IMR-90 (cell line): ENCODE measurements around the gene EIF2B2. TPM values are rescaled to one million over a fixed set of nuclear protein-coding genes. Genes with fewer than 3 reads are reported as not detected.

Experiments
- ATAC-seq: fragments of 200-7000 bp; cut with Tn5 transposase; 2 replicates; pipeline ENCODE4 v1.9.1; 2020; ENCODE audit warnings: low read depth, mild to moderate bottlenecking, moderate library complexity
- BruUV-seq: library from RNA; stranded (reverse); fragments of 400-500 nt; replicated peaks from 2 replicates; lab custom pipeline; 2021; lab: Mats Ljungman, UMichigan
- CTCF ChIA-PET: fragments of 300-600 bp; formaldehyde crosslinking; extraction: SDS; loops from one replicate; lab custom pipeline; 2021; ENCODE audit warnings: antibody characterized with exemption; lab: Yijun Ruan, JAX
- POLR2A ChIA-PET: fragments of 300-600 bp; sonication (Branson Sonifier 250); formaldehyde crosslinking; loops from one replicate; lab custom pipeline; 2022; ENCODE audit warnings: antibody characterized with exemption; ENCODE audit not compliant: unreplicated experiment; lab: Charles Lee
- DNase-seq: peaks from one replicate; pipeline ENCODE4 v3.0.0; 2013
- H2AFZ ChIP-seq: replicated peaks from 2 replicates; pipeline ENCODE3; 2013; ENCODE audit warnings: low read length, mild to moderate bottlenecking; ENCODE audit not compliant: poor library complexity
- H2AK5ac ChIP-seq: 2 replicates; pipeline ENCODE4 v1.6.1; 2013; ENCODE audit warnings: low read depth, low read length, inconsistent platforms
- H2AK9ac ChIP-seq: replicated peaks from 2 replicates; pipeline ENCODE3; 2013; ENCODE audit warnings: mild to moderate bottlenecking, low read depth, low read length, moderate library complexity; ENCODE audit not compliant: poor library complexity
- H2BK120ac ChIP-seq: 2 replicates; pipeline ENCODE4 v1.6.1; 2013; ENCODE audit warnings: low read depth, low read length, inconsistent platforms
- H2BK15ac ChIP-seq: 3 replicates; pipeline ENCODE4 v1.6.1; 2013; ENCODE audit warnings: low read depth, low read length, inconsistent platforms
- H2BK20ac ChIP-seq: 2 replicates; pipeline ENCODE4 v1.6.1; 2013; ENCODE audit warnings: low read depth, mild to moderate bottlenecking, inconsistent platforms, low read length, moderate library complexity
- H2BK5ac ChIP-seq: 2 replicates; pipeline ENCODE4 v1.6.1; 2013; ENCODE audit warnings: mild to moderate bottlenecking, low read depth, low read length, inconsistent platforms; ENCODE audit not compliant: poor library complexity, severe bottlenecking
- H3K14ac ChIP-seq: replicated peaks from 2 replicates; pipeline ENCODE4 v1.6.1; 2013; ENCODE audit warnings: low read depth, low read length, inconsistent platforms
- H3K18ac ChIP-seq: 2 replicates; pipeline ENCODE4 v1.6.1; 2013; ENCODE audit warnings: low read depth, low read length, control low read depth
- H3K23ac ChIP-seq: 2 replicates; pipeline ENCODE4 v1.6.1; 2013; ENCODE audit warnings: low read depth, low read length, inconsistent platforms
- H3K27ac ChIP-seq: 2 replicates; pipeline ENCODE4 v1.5.1; 2013; ENCODE audit warnings: mild to moderate bottlenecking, control low read depth, low read length; ENCODE audit not compliant: insufficient read depth
- H3K27me3 ChIP-seq: 2 replicates; pipeline ENCODE4 v1.6.1; 2013; ENCODE audit warnings: low read length; ENCODE audit not compliant: control insufficient read depth, insufficient read depth
- H3K36me3 ChIP-seq: 2 replicates; pipeline ENCODE4 v1.6.1; 2013; ENCODE audit warnings: low read length, mixed read lengths; ENCODE audit not compliant: control insufficient read depth, insufficient read depth
- H3K4ac ChIP-seq: 2 replicates; pipeline ENCODE4 v1.6.1; 2013; ENCODE audit warnings: low read depth, low read length, inconsistent platforms
- H3K4me1 ChIP-seq: 2 replicates; pipeline ENCODE4 v1.6.1; 2013; ENCODE audit warnings: low read length, mixed read lengths; ENCODE audit not compliant: control insufficient read depth, insufficient read depth
- H3K4me2 ChIP-seq: 2 replicates; pipeline ENCODE4 v1.6.1; 2013; ENCODE audit warnings: low read depth, mild to moderate bottlenecking, control low read depth, low read length, moderate library complexity
- H3K4me3 ChIP-seq: 2 replicates; pipeline ENCODE4 v1.5.1; 2013; ENCODE audit warnings: low read depth, mild to moderate bottlenecking, control low read depth, low read length, moderate library complexity; ENCODE audit not compliant: insufficient read depth
- H3K56ac ChIP-seq: 2 replicates; pipeline ENCODE4 v1.6.1; 2013; ENCODE audit warnings: low read length, inconsistent platforms; ENCODE audit not compliant: insufficient read depth; ENCODE audit errors: extremely low read depth
- H3K79me1 ChIP-seq, 2 experiments: 2 replicates each; pipeline ENCODE4 v1.6.1; 2013; ENCODE audit warnings: low read length in 2 of 2, inconsistent platforms in 1 of 2, low read depth in 1 of 2
- H3K9ac ChIP-seq: 2 replicates; pipeline ENCODE4 v1.6.1; 2013; ENCODE audit warnings: low read depth, low read length, control low read depth
- H3K9me1 ChIP-seq: 2 replicates; pipeline ENCODE4 v1.6.1; 2013; ENCODE audit warnings: low read length, inconsistent platforms; ENCODE audit not compliant: insufficient read depth
- H3K9me3 ChIP-seq: 2 replicates; pipeline ENCODE4 v1.6.1; 2013; ENCODE audit warnings: low read length; ENCODE audit not compliant: control insufficient read depth, insufficient read depth
- H4K20me1 ChIP-seq: 2 replicates; pipeline ENCODE4 v1.6.1; 2013; ENCODE audit warnings: low read length, inconsistent platforms; ENCODE audit not compliant: insufficient read depth
- H4K5ac ChIP-seq: 2 replicates; pipeline ENCODE4 v1.6.1; 2013; ENCODE audit warnings: mild to moderate bottlenecking, low read depth, low read length, control low read depth
- H4K8ac ChIP-seq, 2 experiments: 2 replicates each; pipeline ENCODE4 v1.6.1; 2013; ENCODE audit warnings: low read depth in 2 of 2, low read length in 2 of 2, control low read depth in 1 of 2, inconsistent platforms in 1 of 2
- H4K91ac ChIP-seq: 2 replicates; pipeline ENCODE4 v1.6.1; 2013; ENCODE audit warnings: low read depth, low read length, inconsistent platforms; ENCODE audit not compliant: insufficient read depth
- BHLHE40 ChIP-seq: fragments of 150-350 bp; IDR thresholded peaks from 2 replicates; pipeline ENCODE4 v1.6.1; 2016; ENCODE audit warnings: mild to moderate bottlenecking, low read depth, low read length
- CEBPB ChIP-seq: IDR thresholded peaks from 2 replicates; pipeline ENCODE4 v1.6.1; 2012; ENCODE audit warnings: low read depth, low read length, improper control_type of control experiment
- CHD1 ChIP-seq: IDR thresholded peaks from 2 replicates; pipeline ENCODE4 v1.6.1; 2012; ENCODE audit warnings: low read depth, low read length, improper control_type of control experiment
- CTCF ChIP-seq: conservative IDR thresholded peaks from 2 replicates; pipeline ENCODE4 v1.5.1; 2012; ENCODE audit warnings: mild to moderate bottlenecking, low read depth, low read length, improper control_type of control experiment
- ELK1 ChIP-seq: fragments of 150-350 bp; IDR thresholded peaks from 2 replicates; pipeline ENCODE4 v1.6.1; 2016; ENCODE audit warnings: low read depth, mild to moderate bottlenecking, low read length, moderate library complexity, borderline replicate concordance
- FOS ChIP-seq: fragments of 150-350 bp; IDR thresholded peaks from 2 replicates; pipeline ENCODE4 v1.6.1; 2016; ENCODE audit warnings: low read depth, low read length
- MAFK ChIP-seq: IDR thresholded peaks from 2 replicates; pipeline ENCODE4 v1.6.1; 2012; ENCODE audit warnings: low read depth, low read length, improper control_type of control experiment
- MAZ ChIP-seq: IDR thresholded peaks from 2 replicates; pipeline ENCODE4 v1.6.1; 2012; ENCODE audit warnings: low read depth, mild to moderate bottlenecking, low read length, improper control_type of control experiment, moderate library complexity, borderline replicate concordance
- MXI1 ChIP-seq: IDR thresholded peaks from 2 replicates; pipeline ENCODE4 v1.6.1; 2012; ENCODE audit warnings: low read depth, mild to moderate bottlenecking, low read length, moderate library complexity, borderline replicate concordance
- NFE2L2 ChIP-seq: fragments of 150-350 bp; IDR thresholded peaks from 2 replicates; pipeline ENCODE4 v1.6.1; 2016; ENCODE audit warnings: low read depth, mild to moderate bottlenecking, low read length
- POLR2A ChIP-seq: IDR thresholded peaks from 2 replicates; pipeline ENCODE4 v1.6.1; 2012; ENCODE audit warnings: mild to moderate bottlenecking, low read depth, low read length
- RAD21 ChIP-seq: IDR thresholded peaks from 2 replicates; pipeline ENCODE4 v1.6.1; 2012; ENCODE audit warnings: low read length, improper control_type of control experiment
- RCOR1 ChIP-seq: IDR thresholded peaks from 2 replicates; pipeline ENCODE4 v1.6.1; 2012; ENCODE audit warnings: mild to moderate bottlenecking, low read length, improper control_type of control experiment; ENCODE audit not compliant: insufficient replicate concordance
- RFX5 ChIP-seq: IDR thresholded peaks from 2 replicates; pipeline ENCODE4 v1.8.0; 2012; ENCODE audit warnings: low read depth, mild to moderate bottlenecking, low read length, moderate library complexity
- SMC3 ChIP-seq: fragments of 150-350 bp; IDR thresholded peaks from 2 replicates; pipeline ENCODE4 v1.6.1; 2016; ENCODE audit warnings: low read depth, mild to moderate bottlenecking, antibody characterized with exemption, low read length, moderate library complexity
- USF2 ChIP-seq: fragments of 150-350 bp; IDR thresholded peaks from 2 replicates; pipeline ENCODE4 v1.6.1; 2017; ENCODE audit warnings: mild to moderate bottlenecking, antibody characterized with exemption, low read length, low read depth
- WGBS, 2 experiments: methylation state at CpG; one replicate each; pipeline versions ENCODE4 v1.1.5 to v1.1.7; 2013; ENCODE audit warnings: missing lambda C conversion rate in 2 of 2; ENCODE audit not compliant: insufficient read length in 1 of 2; ENCODE audit errors: extremely low coverage in 2 of 2; 5-methylcytosine and 5-hydroxymethylcytosine counted together
- dilution Hi-C: fragments of 300-500 bp; cut with HindIII; formaldehyde crosslinking; loops from one replicate; pipeline ENCODE4 v1.14.3; 2018; ENCODE audit warnings: low sequenced_read_pairs; ENCODE audit not compliant: unreplicated experiment
- in situ Hi-C: fragments of 300-500 bp; cut with MboI; formaldehyde crosslinking; loops from 3 replicates; pipeline ENCODE4 v1.14.3; 2019; ENCODE audit warnings: low sequenced_read_pairs, inconsistent platforms, mixed read lengths
- intact Hi-C: fragments of 100-400 bp; cut with micrococcal nuclease; formaldehyde crosslinking; loops from 2 replicates; pipeline ENCODE4 v1.10.0; 2022
- polyA plus RNA-seq, 3 experiments: library from polyadenylated mRNA; depleted of rRNA; stranded (reverse); fragments of >200 nt; gene quantifications; 2 replicates each; pipeline ENCODE4 v1.2.3, GENCODE V29; 2012; ENCODE audit warnings: low replicate concordance in 1 of 3
- total RNA-seq: library from RNA; depleted of rRNA; stranded (reverse); fragments of >200 nt; gene quantifications from 2 replicates; pipeline ENCODE4 v1.2.3, GENCODE V29; 2012

EIF2B2 gene
- total and polyA plus RNA-seq, 2 of the 4 experiments (the other 2 are of a cell fraction), result 63.6 to 70.1 TPM

GRCh38 chr14:74963178-74963704, 39.5 kb upstream of the EIF2B2 start:
- no peaks in the 10 kb centered on the region for H3K4me1 ChIP-seq
- ChIA-PET POLR2A (no interaction called here), CTCF (interaction anchor here (0.6 kb wide), 1 partner anchor 864 kb away, joined by 10 read pairs; no protein-coding TSS in a partner anchor)
- no TSS peak for BruUV-seq
- no peaks in the 10 kb centered on the region for H3K9me3 ChIP-seq
- H4K5ac ChIP-seq, result no peak overlapping the region
- H2AFZ ChIP-seq, result peak overlapping the region; percentile 26
- no peak overlapping the region for H4K91ac ChIP-seq
- H2AK5ac ChIP-seq, result no peak overlapping the region
- no peak overlapping the region for H3K56ac ChIP-seq
- no peak overlapping the region for H3K4me3 ChIP-seq
- ATAC-seq (no peak), DNase-seq (no peak)
- H2BK5ac ChIP-seq, result no peak overlapping the region
- peaks cover 23% of the 10 kb centered on the region for H3K27me3 ChIP-seq
- no peak overlapping the region for H3K4me2 ChIP-seq
- no peak overlapping the region for H3K4ac ChIP-seq
- TF ChIP-seq BHLHE40, result no peak
- no peak for TF ChIP-seq POLR2A
- no peak for TF ChIP-seq RAD21
- TF ChIP-seq FOS, result no peak
- TF ChIP-seq RCOR1, result no peak
- no peak for TF ChIP-seq CEBPB
- TF ChIP-seq MXI1, result no peak
- TF ChIP-seq MAZ, result no peak
- no peak for TF ChIP-seq CTCF
- no peak for TF ChIP-seq SMC3
- no peak for TF ChIP-seq USF2
- no peak for TF ChIP-seq NFE2L2
- TF ChIP-seq RFX5, result no peak
- TF ChIP-seq MAFK, result no peak
- no peak for TF ChIP-seq CHD1
- no peak for TF ChIP-seq ELK1
- intact Hi-C loops, result no loop called here
- WGBS, 2 experiments, result 40% methylated on average over 4 of the region's 12 CpGs; no CpG with 5 or more reads in 1 of the 2 experiments
- H2BK15ac ChIP-seq, result no peak overlapping the region
- H4K20me1 ChIP-seq, result no peaks in the 10 kb centered on the region
- H3K79me1 ChIP-seq, result no peaks in the 10 kb centered on the region
- H3K27ac ChIP-seq, result no peak overlapping the region
- H2BK20ac ChIP-seq, result no peak overlapping the region
- H3K14ac ChIP-seq, result no peak overlapping the region
- in situ Hi-C loops, result no loop called here
- H3K36me3 ChIP-seq, result no peaks in the 10 kb centered on the region
- no peak overlapping the region for H2BK120ac ChIP-seq
- peaks cover 3% of the 10 kb centered on the region; the same call in 1 of the 2 replicates for H3K9me1 ChIP-seq
- no peak overlapping the region for H3K23ac ChIP-seq
- H4K8ac ChIP-seq, result no peak overlapping the region
- dilution Hi-C loops, result no loop called here
- H3K18ac ChIP-seq, result no peak overlapping the region
- H2AK9ac ChIP-seq, result no peak overlapping the region
- H3K9ac ChIP-seq, result no peak overlapping the region
